Heart right ventricle (tissue), 16 donors: Measurements from ENCODE around the gene CLEC2D. TPM values are rescaled to one million over a fixed set of nuclear protein-coding genes. Genes with fewer than 3 reads are reported as not detected.
A peak's percentile ranks its signal among the peaks of the same experiment; 100 is the strongest.

Source experiments
- ATAC-seq, 8 donors: fragments of 200-7000 bp; cut with Tn5 transposase; one replicate each; pipeline ENCODE4 v1.9.1; 2020; ENCODE audit warnings: mild to moderate bottlenecking in 8 of 8, moderate library complexity in 8 of 8, moderate number of reproducible peaks in 1 of 8
- DNase-seq, 2 donors: peaks; one replicate each; pipeline ENCODE4 v3.0.0-alpha.2; 2020
- H3K27ac ChIP-seq, 10 donors: fragments of 200-600 bp; sonication (generic) in 2 of 10; one replicate each; pipeline versions ENCODE4 v1.5.0 to v1.8.0; 2020 to 2022; ENCODE audit warnings: mild to moderate bottlenecking in 3 of 10
- H3K27me3 ChIP-seq, 7 donors: fragments of 200-600 bp; one replicate each; pipeline ENCODE4 v1.8.0; 2021 to 2022; ENCODE audit warnings: mild to moderate bottlenecking in 2 of 7
- H3K36me3 ChIP-seq, 9 donors: fragments of 200-600 bp; sonication (generic) in 1 of 9; one replicate each; pipeline versions ENCODE4 v1.5.0 to v1.8.0; 2020 to 2022; ENCODE audit warnings: mild to moderate bottlenecking in 2 of 9
- H3K4me1 ChIP-seq, 9 donors: fragments of 200-600 bp; sonication (generic) in 1 of 9; one replicate each; pipeline versions ENCODE4 v1.5.0 to v1.8.0; 2020 to 2022; ENCODE audit warnings: mild to moderate bottlenecking in 4 of 9
- H3K4me3 ChIP-seq, 10 donors: fragments of 200-600 bp; sonication (generic) in 2 of 10; one replicate each; pipeline versions ENCODE4 v1.5.0 to v1.8.0; 2020 to 2022; ENCODE audit warnings: mild to moderate bottlenecking in 7 of 10, moderate library complexity in 2 of 10
- H3K9me3 ChIP-seq, 11 donors: fragments of 200-600 bp in 10 of 11; sonication (generic) in 2 of 11; one replicate each; pipeline versions ENCODE4 v1.5.0 to v1.8.0; 2013 to 2022; ENCODE audit warnings: mild to moderate bottlenecking in 2 of 11, control low read depth in 1 of 11, moderate library complexity in 1 of 11
- WGBS, 2 donors: extraction: QIAGEN DNeasy Blood & Tissue Kit; methylation state at CpG; one replicate each; pipeline ENCODE4 v1.1.7; 2013; ENCODE audit warnings: inconsistent platforms in 1 of 2; 5-methylcytosine and 5-hydroxymethylcytosine counted together
- intact Hi-C, 10 donors: fragments of 100-400 bp; cut with DNase I; formaldehyde crosslinking; loops; one replicate each; pipeline versions ENCODE4 v1.11.1 to v1.14.2; 2022
- polyA plus RNA-seq, 2 donors: library from polyadenylated mRNA; stranded (reverse); fragments of 200-250 nt; gene quantifications; one replicate each; pipeline ENCODE4 v1.2.3, GENCODE V29; 2013
- total RNA-seq, 10 donors: library from RNA; stranded (reverse); fragmentation: NEBNext Ultra II Directional in 3 of 10; extraction: Animal tissue kit (Norgen Biotek cat#: 25700) in 3 of 10; gene quantifications; one replicate each; pipeline versions ENCODE4 v1.2.1 to v1.2.4, GENCODE V29; 2021 to 2023
- TF ChIP-seq, protein P1 (sequence below), 9 donors: fragments of 200-600 bp; sonication (generic) in 2 of 9; IDR thresholded peaks; one replicate each; pipeline versions ENCODE4 v1.5.0 to v1.8.0; 2021 to 2022; ENCODE audit warnings: antibody characterized with exemption in 9 of 9, mild to moderate bottlenecking in 5 of 9, moderate library complexity in 1 of 9
- donor health status: Arrhythmogenic right ventricular cardiomyopathy.
- donor health status: ischemic (EF 13 %, LVEDD 7.1; RV severe dilation, severe dysfunction).
- donor health status: healthy with polysubstance abuse.
- donor health status: DM: no; HTN: yes; CAD: no.
- donor health status: DM: no; HTN: no; CAD: no.
- donor health status: ischemic (EF 25% LVEDD 6.9; RV normal size, moderate dysfunction).
- donor health status: ischemic (EF 25% LVEDD 5.7; RV mildly dilated, moderate dysfunction).
- donor health status: healthy.
- donor health status: DM: yes; HTN: yes; CAD: no.
- donor health status: Ischemic cardiomyopathy.
- donor health status: ischemic (EF 35%, LVEDD 5.7; RV mildly dilated, moderate dysfunction).
- donor health status: nonischemic (EF 11% LVEDD 7.7; RV severe dilation, severe dysfunction).
- donor health status: DM: yes; HTN: yes; CAD: no.
- donor health status: PGD.
- donor health status: ischemic (EF 29% LVEDD 5.4; RV normal size, mild dysfunction).
- donor health status: nonischemic (EF 23%, LVEDD 6.1; RV moderate dilation, normal function).

The CLEC2D gene
- total and polyA plus RNA-seq, 12 donors: 1.2 to 15.6 (median 3.2) TPM

DNA sequence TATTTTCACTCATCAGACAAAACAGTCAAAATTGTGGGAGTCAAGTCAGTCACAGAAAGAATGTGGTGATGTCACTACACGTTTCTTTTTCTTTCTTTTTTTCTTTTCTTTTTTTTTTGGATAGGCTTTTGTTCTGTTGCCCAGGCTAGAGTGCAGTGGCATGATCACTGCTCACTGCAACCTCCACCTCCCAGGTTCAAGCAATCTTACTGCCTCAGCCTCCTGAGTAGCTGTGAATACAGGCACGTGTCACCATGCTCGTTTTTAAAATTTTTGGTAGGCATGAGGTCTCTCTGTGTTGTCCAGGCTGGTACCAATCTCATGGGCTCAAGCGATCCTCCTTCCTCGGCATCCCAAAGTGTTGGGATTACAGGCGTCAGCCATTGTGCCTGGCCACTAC is 61.1 kb downstream of the CLEC2D start:
- intact Hi-C loops: no loop called here
- 79 to 83% methylated on average over 6 of the region's 6 CpGs for WGBS, 2 donors
- peaks cover 0 to 19% (median 0%) of the 10 kb centered on the region in 9 donors for H3K4me1 ChIP-seq

DNA sequence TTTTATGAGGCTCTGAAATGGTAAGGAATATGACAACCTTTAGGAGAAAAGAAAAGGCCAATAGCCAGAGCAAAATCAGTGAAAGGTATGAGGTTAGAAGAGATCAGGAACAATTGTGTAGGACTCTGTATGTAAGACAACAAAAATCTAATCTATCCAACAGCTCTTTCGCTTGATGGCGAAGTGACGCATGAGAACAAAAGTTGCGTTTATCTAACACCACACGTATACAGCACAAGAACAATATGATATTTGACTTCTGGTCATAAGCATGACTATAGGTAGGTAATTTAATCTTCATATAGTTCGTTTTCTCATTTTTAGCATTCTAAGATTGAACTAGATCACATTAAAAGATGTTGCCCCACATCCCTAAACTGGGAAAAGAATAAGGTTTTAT is 61.9 kb downstream of the CLEC2D start:
- H3K9me3 ChIP-seq: no peaks in the 10 kb centered on the region
- DNase-seq: no peak
- H3K4me1 ChIP-seq: peaks cover 0 to 22% (median 1%) of the 10 kb centered on the region in 9 donors
- H3K4me3 ChIP-seq: peak overlapping the region in 1 of 10 donors; percentile 46
- TF ChIP-seq, protein P1, sequence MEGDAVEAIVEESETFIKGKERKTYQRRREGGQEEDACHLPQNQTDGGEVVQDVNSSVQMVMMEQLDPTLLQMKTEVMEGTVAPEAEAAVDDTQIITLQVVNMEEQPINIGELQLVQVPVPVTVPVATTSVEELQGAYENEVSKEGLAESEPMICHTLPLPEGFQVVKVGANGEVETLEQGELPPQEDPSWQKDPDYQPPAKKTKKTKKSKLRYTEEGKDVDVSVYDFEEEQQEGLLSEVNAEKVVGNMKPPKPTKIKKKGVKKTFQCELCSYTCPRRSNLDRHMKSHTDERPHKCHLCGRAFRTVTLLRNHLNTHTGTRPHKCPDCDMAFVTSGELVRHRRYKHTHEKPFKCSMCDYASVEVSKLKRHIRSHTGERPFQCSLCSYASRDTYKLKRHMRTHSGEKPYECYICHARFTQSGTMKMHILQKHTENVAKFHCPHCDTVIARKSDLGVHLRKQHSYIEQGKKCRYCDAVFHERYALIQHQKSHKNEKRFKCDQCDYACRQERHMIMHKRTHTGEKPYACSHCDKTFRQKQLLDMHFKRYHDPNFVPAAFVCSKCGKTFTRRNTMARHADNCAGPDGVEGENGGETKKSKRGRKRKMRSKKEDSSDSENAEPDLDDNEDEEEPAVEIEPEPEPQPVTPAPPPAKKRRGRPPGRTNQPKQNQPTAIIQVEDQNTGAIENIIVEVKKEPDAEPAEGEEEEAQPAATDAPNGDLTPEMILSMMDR (IDR thresholded peaks at IDR 0.05): no peak
- WGBS, 2 donors: 75 to 76% methylated on average over 6 of the region's 6 CpGs
- H3K36me3 ChIP-seq: no peaks in the 10 kb centered on the region
- peak overlapping the region in 2 of 10 donors; percentile 6 to 88 for H3K27ac ChIP-seq
- intact Hi-C loops: no loop called here
- ATAC-seq: no peak
- no peaks in the 10 kb centered on the region for H3K27me3 ChIP-seq

More for the DNA sequence above, 61.1 kb downstream of the CLEC2D start:
- no peaks in the 10 kb centered on the region for H3K9me3 ChIP-seq
- H3K4me3 ChIP-seq: peak overlapping the region in 1 of 10 donors; percentile 46
- TF ChIP-seq, protein P1 (IDR thresholded peaks at IDR 0.05): no peak
- no peaks in the 10 kb centered on the region for H3K27me3 ChIP-seq
- H3K36me3 ChIP-seq: no peaks in the 10 kb centered on the region
- DNase-seq (no peak), ATAC-seq (no peak)
- H3K27ac ChIP-seq: peak overlapping the region in 1 of 10 donors; percentile 88

DNA sequence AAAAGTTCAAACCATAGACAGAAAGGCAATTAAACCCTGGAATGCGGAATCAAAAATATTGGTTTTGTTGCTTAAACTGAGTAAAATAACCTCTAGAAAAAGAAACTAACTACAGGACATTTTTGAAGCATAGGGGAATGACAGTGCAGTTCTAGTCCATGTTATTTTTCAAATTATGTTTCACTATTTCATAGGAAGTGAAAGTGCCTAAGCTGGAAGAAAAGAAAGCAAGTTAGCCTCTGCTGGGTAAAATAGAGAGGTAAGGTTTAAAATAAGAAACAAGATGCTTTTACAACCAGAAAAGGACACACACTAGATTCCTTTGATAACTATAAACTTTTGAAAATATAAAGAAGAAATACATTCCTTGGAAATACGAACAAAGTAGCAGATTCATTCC is 62.3 kb downstream of the CLEC2D start:
- H3K36me3 ChIP-seq: no peaks in the 10 kb centered on the region
- no peaks in the 10 kb centered on the region for H3K9me3 ChIP-seq
- H3K4me3 ChIP-seq: peak overlapping the region in 1 of 10 donors; percentile 46
- 86 to 91% methylated on average over 2 of the region's 2 CpGs for WGBS, 2 donors
- ATAC-seq: no peak
- H3K27me3 ChIP-seq: no peaks in the 10 kb centered on the region
- DNase-seq: no peak
- peak overlapping the region in 1 of 10 donors; percentile 88 for H3K27ac ChIP-seq
- peaks cover 0 to 26% (median 5%) of the 10 kb centered on the region in 9 donors for H3K4me1 ChIP-seq
- intact Hi-C loops: no loop called here
- TF ChIP-seq, protein P1 (IDR thresholded peaks at IDR 0.05): no peak

DNA sequence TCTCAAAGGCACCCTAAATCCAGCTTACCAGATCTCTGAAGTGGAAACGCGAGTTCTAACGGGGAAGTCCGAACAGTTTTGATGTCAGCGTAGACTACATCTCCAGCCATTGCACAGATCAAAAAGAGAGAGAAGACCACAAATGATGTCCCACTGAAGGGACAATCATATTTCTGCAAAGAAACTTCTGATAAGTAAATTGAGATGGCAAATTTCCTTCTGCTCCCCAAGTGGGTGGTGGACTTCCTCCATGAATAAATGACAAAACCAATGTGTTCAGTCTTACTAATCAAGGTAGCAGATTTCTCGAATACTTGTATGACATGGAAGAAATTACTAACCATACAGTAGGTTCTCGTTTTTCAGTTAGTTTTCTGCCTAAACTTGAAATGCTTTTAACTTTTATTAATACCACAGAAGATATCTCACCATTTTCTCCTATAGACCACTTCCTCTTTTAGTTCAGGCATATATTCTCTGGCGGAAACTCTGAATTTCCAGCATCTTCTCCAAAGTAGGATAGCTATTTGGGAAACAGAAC is 63.5 kb downstream of the CLEC2D start, which contains the start of gene CLECL1:
Gene CLECL1 (minus strand): TSS at position 177 of the 541 bp plus-strand sequence.
- Histone ChIP-seq H3K4me3 (peak within 1 kb of the TSS in 1 of 10 donors; percentile 46), H3K4me1 (peaks cover 0 to 38% (median 10%) of the 10 kb centered on the region in 9 donors), H3K36me3 (no peaks in the 10 kb centered on the region), H3K27me3 (no peaks in the 10 kb centered on the region), H3K27ac (peak within 1 kb of the TSS in 1 of 10 donors; percentile 88), H3K9me3 (no peaks in the 10 kb centered on the region)
- ATAC-seq (no peak), DNase-seq (no peak)
- intact Hi-C loops: no loop called here
- TF ChIP-seq, protein P1 (IDR thresholded peaks at IDR 0.05): no peak
- 76 to 93% methylated on average over 8 of the region's 8 CpGs for WGBS, 2 donors
